Measurements from ENCODE around the gene MIDN.
A peak's percentile ranks its signal among the peaks of the same experiment; 100 is the strongest.

Gene MIDN

GRCh38 chr19:1233115-1233667 lies 15.2 kb upstream of the MIDN start:
- no peak for DNase-seq

- no peak for DNase-seq
Observed at GRCh38 chr19:1234051-1234954, 14.1 kb upstream of the MIDN start.

- no peak for DNase-seq
Observed at GRCh38 chr19:1234955-1235380, 13.4 kb upstream of the MIDN start.

GRCh38 chr19:1235625-1236538 lies 12.5 kb upstream of the MIDN start:
- DNase-seq: no peak

GRCh38 chr19:1236576-1236975 lies 11.8 kb upstream of the MIDN start:
- no peak for DNase-seq

- no peak for DNase-seq
Observed at GRCh38 chr19:1237027-1237659, 11.2 kb upstream of the MIDN start.

- no peak for DNase-seq
Observed at GRCh38 chr19:1237754-1238368, 10.5 kb upstream of the MIDN start, which contains the start of gene CBARP. TSS of gene CBARP (minus strand) at chr19:1238005. CDS start at chr19:1236100, 1,905 bp downstream.

GRCh38 chr19:1238369-1239303 lies 9.7 kb upstream of the MIDN start:
- DNase-seq: no peak

- DNase-seq: no peak
Observed at GRCh38 chr19:1239420-1239795, 9.0 kb upstream of the MIDN start.

GRCh38 chr19:1239796-1240737 lies 8.3 kb upstream of the MIDN start:
- DNase-seq: peak; percentile 93

- no peak for DNase-seq
Observed at GRCh38 chr19:1240925-1241324, 7.5 kb upstream of the MIDN start.

GRCh38 chr19:1241417-1242095 lies 6.8 kb upstream of the MIDN start, which contains the start of gene ATP5F1D:
TSS of gene ATP5F1D (plus strand) at chr19:1241751. CDS start at chr19:1241851, 100 bp downstream.
- DNase-seq: peak; percentile 95

GRCh38 chr19:1243768-1244692 lies 4.4 kb upstream of the MIDN start:
- peak; percentile 87 for DNase-seq

- no peak for DNase-seq
Observed at GRCh38 chr19:1244693-1245451, 3.5 kb upstream of the MIDN start.

GRCh38 chr19:1245494-1246264 lies 2.7 kb upstream of the MIDN start:
- DNase-seq: peak; percentile 78
